ENCODE data around the gene PRSS21. TPM values are rescaled to one million over a fixed set of nuclear protein-coding genes. Genes with fewer than 3 reads are reported as not detected.

Gene PRSS21
- 1 to 10 TPM in 1 of 2 donors, not detected in 1; 1.4 TPM for total RNA-seq

GRCh38 chr16:2816751-2817339 is at the start of gene PRSS21:
TSS of gene PRSS21 (plus strand) at chr16:2817237. CDS start at chr16:2817269, 32 bp downstream.

GRCh38 chr16:2777231-2777902 is 39.7 kb upstream of the PRSS21 start, which contains the start of gene ELOB:
TSS of gene ELOB (minus strand) at chr16:2777280. CDS start at chr16:2777239, 41 bp downstream.

GRCh38 chr16:2787406-2787805 is 29.6 kb upstream of the PRSS21 start, which contains the start of gene PRSS33:
TSS of gene PRSS33 (minus strand) at chr16:2787560. CDS start at chr16:2786547, 1,013 bp downstream.

GRCh38 chr16:2829501-2830354 is 12.7 kb downstream of the PRSS21 start, which contains the start of gene ZG16B:
TSS of gene ZG16B (plus strand) at chr16:2830303. CDS start at chr16:2830442, 139 bp downstream.

GRCh38 chr16:2857451-2858244 is 40.6 kb downstream of the PRSS21 start, which contains the start of gene PRSS22:
TSS of gene PRSS22 (minus strand) at chr16:2858170. CDS start at chr16:2858104, 66 bp downstream.

Small RNAs within 50 kb of the gene (small RNA-seq; reads per million reads assigned to genes)
- gene SNORA3C = 1.9 to 2.3 reads per million in 2 donors

Other genes starting within 250 kb of the PRSS21 start
- gene KCTD5, start 134.7 kb upstream of the PRSS21 start, total RNA-seq = 10 to 100 TPM; 16.2 to 27.6 TPM
- 1 to 10 TPM in 1 of 2 donors, under 1 TPM in 1; 1.00 to 1.4 TPM for gene PRSS27, start 97.0 kb upstream of the PRSS21 start, total RNA-seq
- 10 to 100 TPM; 61.9 to 73.0 TPM for gene SRRM2, start 64.6 kb upstream of the PRSS21 start, total RNA-seq
- gene ELOB, start 40.0 kb upstream of the PRSS21 start, total RNA-seq = 100 to 1,000 TPM; 238 TPM
- not detected for gene PRSS33, start 29.7 kb upstream of the PRSS21 start, total RNA-seq
- not detected for gene PRSS41, start 18.8 kb upstream of the PRSS21 start, total RNA-seq
- not detected for gene ZG16B, start 13.1 kb downstream of the PRSS21 start, total RNA-seq
- gene PRSS22, start 40.9 kb downstream of the PRSS21 start, total RNA-seq = not detected
- gene FLYWCH2, start 66.0 kb downstream of the PRSS21 start, total RNA-seq = 10 to 100 TPM; 47.8 to 57.6 TPM
- gene FLYWCH1, start 94.7 kb downstream of the PRSS21 start, total RNA-seq = 100 to 1,000 TPM in 1 of 2 donors, 10 to 100 TPM in 1; 54.6 to 113 TPM
- gene KREMEN2, start 147.0 kb downstream of the PRSS21 start, total RNA-seq = under 1 TPM; 0.33 to 0.34 TPM
- 10 to 100 TPM in 1 of 2 donors, 1 to 10 TPM in 1; 9.6 to 22.0 TPM for gene PAQR4, start 152.1 kb downstream of the PRSS21 start, total RNA-seq
- 10 to 100 TPM; 16.5 to 52.3 TPM for gene PKMYT1, start 163.2 kb downstream of the PRSS21 start, total RNA-seq
- gene CLDN9, start 195.7 kb downstream of the PRSS21 start, total RNA-seq = not detected
- gene CLDN6, start 200.9 kb downstream of the PRSS21 start, total RNA-seq = not detected
- gene TNFRSF12A, start 203.1 kb downstream of the PRSS21 start, total RNA-seq = 10 to 100 TPM; 16.9 to 35.6 TPM
- 10 to 100 TPM; 11.7 to 19.6 TPM for gene HCFC1R1, start 206.7 kb downstream of the PRSS21 start, total RNA-seq
- gene THOC6, start 206.8 kb downstream of the PRSS21 start, total RNA-seq = 10 to 100 TPM; 24.0 to 25.5 TPM
- gene BICDL2, start 219.7 kb downstream of the PRSS21 start, total RNA-seq = not detected
- gene MMP25, start 229.3 kb downstream of the PRSS21 start, total RNA-seq = under 1 TPM; under 0.01 to 1.00 TPM
- 1 to 10 TPM in 1 of 2 donors, not detected in 1; 6.2 TPM for gene IL32, start 248.4 kb downstream of the PRSS21 start, total RNA-seq